ENCODE data around the gene EDEM2. TPM values are rescaled to one million over a fixed set of nuclear protein-coding genes. Genes with fewer than 3 reads are reported as not detected.
"Not testable (repeated sequence)": the region's sequence is repeated elsewhere in the genome, so short reads cannot be mapped to it uniquely, and the experiment has no call there.

The EDEM2 gene
- total RNA-seq, 3 donors from 2014 or later, result 14.0 to 16.9 (median 16.7) TPM

DNA sequence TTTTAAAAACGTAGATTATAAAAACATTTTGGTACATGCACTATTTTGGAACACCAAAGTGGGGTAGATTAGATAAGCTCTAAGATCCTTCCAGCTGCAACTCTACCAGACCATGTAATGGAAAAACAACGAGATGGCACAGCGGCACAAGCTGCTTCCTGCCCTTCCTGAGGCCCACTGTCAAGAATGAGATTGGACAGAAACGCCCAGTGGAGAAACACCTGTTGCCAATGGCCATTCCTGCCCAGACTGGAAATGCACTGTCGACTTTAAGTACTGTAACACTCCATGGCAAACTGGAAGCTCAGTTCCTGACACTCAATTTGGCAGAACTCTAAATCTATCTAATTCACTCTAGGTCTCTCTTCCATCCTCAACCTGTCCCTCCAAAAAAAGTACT is 21.4 kb downstream of the EDEM2 start:
- no peaks in the 10 kb centered on the region for H3K9me3 Mint-ChIP-seq
- no peak overlapping the region for H3K4me3 Mint-ChIP-seq
- H3K27me3 Mint-ChIP-seq (ENCODE audit: low read depth), result no peaks in the 10 kb centered on the region
- no peaks in the 10 kb centered on the region for H3K4me1 Mint-ChIP-seq (ENCODE audit: low read depth)
- DNase-seq, result no peak
- no peak for ATAC-seq
- H3K36me3 Mint-ChIP-seq (ENCODE audit: insufficient read depth), result peaks cover 10% of the 10 kb centered on the region

DNA sequence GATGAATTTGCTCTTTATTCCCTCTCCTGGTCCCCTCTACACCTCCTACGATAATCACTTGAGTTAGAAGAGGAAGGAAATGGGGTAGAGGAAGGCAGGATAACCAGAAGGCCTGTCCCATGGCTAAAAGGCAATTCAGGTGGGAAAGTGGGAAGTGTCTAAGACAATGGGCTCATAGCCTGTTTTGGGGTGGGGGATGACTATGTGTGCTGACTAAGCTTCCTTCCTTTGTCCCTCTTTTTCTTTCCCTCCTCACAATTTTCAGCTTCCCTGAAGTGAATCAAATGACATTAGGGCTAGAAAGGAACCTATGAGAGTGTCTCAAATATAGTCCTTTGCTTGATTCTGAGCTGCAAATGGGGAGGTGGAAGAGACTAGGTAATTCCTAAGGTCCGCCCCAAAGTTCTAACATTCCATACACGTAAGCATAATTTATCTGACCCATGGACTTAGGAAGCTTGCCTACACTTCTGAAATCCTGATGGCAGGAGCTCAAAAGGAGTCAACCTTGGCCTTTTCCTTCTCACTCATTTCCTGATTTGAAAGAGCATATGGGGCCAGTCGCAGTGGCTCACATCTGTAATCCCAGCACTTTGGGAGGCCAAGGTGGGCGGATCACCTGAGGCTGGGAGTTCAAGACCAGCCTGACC is 24.3 kb downstream of the EDEM2 start:
- Mint-ChIP-seq H3K36me3 (ENCODE audit: insufficient read depth) (peaks cover 21% of the 10 kb centered on the region), H3K4me3 (no peak overlapping the region), H3K4me1 (ENCODE audit: low read depth) (no peaks in the 10 kb centered on the region), H3K27me3 (ENCODE audit: low read depth) (no peaks in the 10 kb centered on the region), H3K9me3 (no peaks in the 10 kb centered on the region)
- ATAC-seq (no peak), DNase-seq (no peak)

DNA sequence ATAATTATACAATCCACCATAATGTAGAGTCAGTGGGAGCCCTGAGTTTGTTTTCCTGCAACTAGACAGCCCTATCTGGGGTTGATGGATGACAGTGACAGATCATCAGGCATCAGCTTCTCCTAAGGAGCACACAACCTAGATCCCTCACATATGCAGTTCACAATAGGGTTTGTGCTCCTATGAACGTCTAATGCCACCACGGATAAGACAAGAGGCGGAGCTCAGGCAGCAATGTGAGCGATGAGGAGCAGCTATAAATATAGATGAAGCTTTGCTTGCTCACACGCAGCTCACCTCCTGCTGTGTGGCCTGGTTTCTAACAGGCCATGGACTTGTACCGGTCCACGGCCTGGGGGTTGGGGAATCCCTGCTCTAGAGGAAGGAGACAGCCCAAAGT is 25.9 kb downstream of the EDEM2 start:
- no peaks in the 10 kb centered on the region for H3K4me1 Mint-ChIP-seq (ENCODE audit: low read depth)
- H3K36me3 Mint-ChIP-seq (ENCODE audit: insufficient read depth), result peaks cover 29% of the 10 kb centered on the region
- H3K27me3 Mint-ChIP-seq (ENCODE audit: low read depth), result no peaks in the 10 kb centered on the region
- ATAC-seq (no peak), DNase-seq (no peak)
- no peak overlapping the region for H3K4me3 Mint-ChIP-seq
- no peaks in the 10 kb centered on the region for H3K9me3 Mint-ChIP-seq

DNA sequence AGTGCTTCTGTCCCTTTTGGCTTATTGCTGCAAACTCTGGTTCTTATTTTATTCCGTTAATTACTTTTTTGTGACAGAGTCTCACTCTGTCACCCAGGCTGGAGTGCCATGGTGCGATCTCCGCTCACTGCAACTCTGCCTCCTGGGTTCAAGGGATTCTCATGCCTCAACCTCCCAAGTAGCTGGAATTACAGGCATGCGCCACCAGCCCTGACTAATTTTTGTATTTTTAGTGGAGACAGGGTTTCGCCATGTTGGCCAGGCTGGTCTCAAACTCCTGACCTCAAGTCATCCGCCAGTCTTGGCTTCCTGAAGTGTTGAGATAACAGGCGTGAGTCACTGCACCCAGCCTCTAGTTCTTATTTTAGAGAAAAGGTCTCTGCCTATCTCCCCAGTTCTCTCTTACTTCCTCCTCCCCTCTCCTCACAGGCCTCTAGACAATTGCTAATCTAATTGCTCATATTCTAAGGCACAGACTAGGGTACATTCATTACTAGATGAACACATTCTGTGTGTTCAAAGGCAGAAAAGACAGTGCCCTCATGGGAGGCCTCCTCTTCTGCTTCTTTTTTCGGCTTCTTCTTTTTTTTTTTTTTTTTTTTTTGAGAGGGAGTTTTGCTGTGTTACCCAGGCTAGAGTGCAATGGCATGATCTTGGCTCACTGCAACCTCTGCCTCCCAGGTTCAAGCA is 27.0 kb downstream of the EDEM2 start:
- Mint-ChIP-seq H3K36me3 (ENCODE audit: insufficient read depth) (peaks cover 31% of the 10 kb centered on the region), H3K4me3 (no peak overlapping the region), H3K4me1 (ENCODE audit: low read depth) (no peaks in the 10 kb centered on the region), H3K9me3 (no peaks in the 10 kb centered on the region), H3K27me3 (ENCODE audit: low read depth) (no peaks in the 10 kb centered on the region)
- DNase-seq (no peak), ATAC-seq (peak; percentile 58 to 63)

DNA sequence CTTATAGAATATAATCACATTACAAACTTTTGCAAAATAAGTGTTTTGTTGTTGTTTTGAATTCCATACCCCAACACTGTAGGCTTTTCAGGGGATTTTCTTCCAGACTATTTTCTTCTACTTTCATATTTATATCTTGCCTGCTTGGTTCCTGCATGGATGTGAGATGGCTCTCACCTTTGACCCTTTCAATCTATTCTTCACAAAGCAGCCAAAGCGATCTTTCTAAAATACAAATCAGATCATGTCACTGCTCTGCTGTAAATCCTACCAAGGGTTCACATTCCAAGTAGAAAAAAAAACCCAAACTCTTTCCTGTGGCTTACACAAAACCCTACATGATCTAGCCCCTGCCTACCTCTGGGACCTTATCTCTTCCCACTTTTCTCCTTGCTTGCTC is 29.5 kb downstream of the EDEM2 start:
- H3K36me3 Mint-ChIP-seq (ENCODE audit: insufficient read depth), result peaks cover 31% of the 10 kb centered on the region
- DNase-seq (no peak), ATAC-seq (no peak)
- H3K4me1 Mint-ChIP-seq (ENCODE audit: low read depth), result no peaks in the 10 kb centered on the region
- H3K9me3 Mint-ChIP-seq, result no peaks in the 10 kb centered on the region
- H3K27me3 Mint-ChIP-seq (ENCODE audit: low read depth), result no peaks in the 10 kb centered on the region
- no peak overlapping the region for H3K4me3 Mint-ChIP-seq

DNA sequence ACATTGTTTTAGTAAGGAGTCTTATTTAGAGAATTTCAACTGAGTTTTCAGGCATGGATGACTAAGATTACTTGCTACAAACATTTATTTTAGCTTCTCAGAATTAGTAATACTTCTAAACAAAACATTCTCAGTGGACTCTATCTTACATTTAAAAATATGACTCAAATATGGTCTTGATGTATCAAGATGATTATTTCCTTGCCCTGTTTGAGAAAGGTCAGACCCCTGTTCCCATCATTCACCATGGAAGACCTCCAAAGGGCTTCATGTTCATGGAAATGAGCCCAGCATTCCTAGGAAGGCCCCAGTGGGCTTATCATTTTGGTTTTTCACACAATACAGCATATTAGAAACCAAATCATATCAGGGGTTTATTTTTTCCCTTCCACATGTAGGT is 29.9 kb downstream of the EDEM2 start:
- H3K4me1 Mint-ChIP-seq (ENCODE audit: low read depth), result no peaks in the 10 kb centered on the region
- no peaks in the 10 kb centered on the region for H3K9me3 Mint-ChIP-seq
- no peak overlapping the region for H3K4me3 Mint-ChIP-seq
- DNase-seq (no peak), ATAC-seq (no peak)
- no peaks in the 10 kb centered on the region for H3K27me3 Mint-ChIP-seq (ENCODE audit: low read depth)
- peaks cover 31% of the 10 kb centered on the region for H3K36me3 Mint-ChIP-seq (ENCODE audit: insufficient read depth)

DNA sequence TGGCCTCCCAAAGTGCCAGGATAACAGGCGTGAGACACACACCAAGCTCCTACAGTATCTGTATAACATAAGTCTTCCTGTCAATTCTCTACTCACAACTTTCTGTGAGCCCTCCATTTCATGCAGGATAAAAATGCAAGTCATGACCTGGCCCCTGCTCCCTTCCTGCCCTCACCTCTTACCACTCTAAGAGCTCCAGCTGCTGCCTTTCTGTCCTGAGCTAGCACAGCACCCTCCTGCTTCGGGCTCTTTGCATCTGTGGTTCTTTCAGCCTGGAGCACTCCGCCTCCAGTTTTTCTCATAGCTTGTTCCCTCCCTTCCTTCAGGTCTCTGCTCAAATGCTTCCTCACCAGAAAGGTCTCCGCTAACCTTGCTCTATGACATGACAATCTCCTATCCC is 30.9 kb downstream of the EDEM2 start:
- Mint-ChIP-seq H3K36me3 (ENCODE audit: insufficient read depth) (peaks cover 36% of the 10 kb centered on the region), H3K4me1 (ENCODE audit: low read depth) (no peaks in the 10 kb centered on the region), H3K9me3 (no peaks in the 10 kb centered on the region), H3K4me3 (no peak overlapping the region), H3K27me3 (ENCODE audit: low read depth) (no peaks in the 10 kb centered on the region)
- ATAC-seq (no peak), DNase-seq (no peak)

DNA sequence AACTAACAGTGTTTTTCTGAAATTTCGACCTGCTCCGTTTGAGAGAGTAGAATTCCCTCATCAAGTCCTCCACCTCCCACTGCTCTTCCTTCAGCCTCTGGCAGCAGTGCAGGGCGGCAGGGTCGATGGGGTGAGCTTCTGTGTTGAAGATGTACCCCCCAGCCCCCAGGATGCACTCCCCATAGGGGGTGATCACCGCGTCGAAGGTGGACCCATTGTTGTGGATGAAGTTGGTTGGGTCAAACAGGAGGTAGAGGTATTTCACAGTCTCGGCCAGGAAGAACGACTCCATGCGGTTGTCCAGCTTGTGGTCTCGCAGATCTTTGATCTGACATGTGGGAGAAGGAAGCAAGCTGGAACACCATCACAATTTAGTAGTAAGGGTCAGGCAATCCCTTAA is 31.5 kb downstream of the EDEM2 start:
- no peaks in the 10 kb centered on the region for H3K9me3 Mint-ChIP-seq
- H3K36me3 Mint-ChIP-seq (ENCODE audit: insufficient read depth), result peaks cover 38% of the 10 kb centered on the region
- H3K27me3 Mint-ChIP-seq (ENCODE audit: low read depth), result no peaks in the 10 kb centered on the region
- no peak for DNase-seq
- ATAC-seq, result no peak
- H3K4me3 Mint-ChIP-seq, result no peak overlapping the region
- H3K4me1 Mint-ChIP-seq (ENCODE audit: low read depth), result no peaks in the 10 kb centered on the region

DNA sequence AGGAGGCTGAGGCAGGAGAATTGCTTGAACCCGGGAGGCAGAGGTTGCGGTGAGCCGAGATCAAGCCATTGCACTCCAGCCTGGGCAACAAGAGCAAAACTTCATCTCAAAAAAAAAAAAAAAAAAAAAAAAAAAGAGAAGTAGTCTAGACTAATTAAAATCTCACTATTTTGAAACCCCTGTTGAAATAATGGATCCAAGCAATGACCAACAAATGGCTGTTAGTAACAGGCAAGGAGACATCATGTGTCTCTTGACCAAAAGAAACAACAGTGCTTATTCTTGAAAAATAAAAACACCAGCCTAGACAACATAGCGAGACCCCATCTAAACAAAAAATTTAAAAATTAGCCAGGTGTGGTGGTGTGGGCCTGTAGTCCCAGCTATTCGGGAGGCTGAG is 34.9 kb downstream of the EDEM2 start:
- H3K9me3 Mint-ChIP-seq; H3K4me3 Mint-ChIP-seq; H3K27me3 Mint-ChIP-seq (ENCODE audit: low read depth); DNase-seq; H3K4me1 Mint-ChIP-seq (ENCODE audit: low read depth); ATAC-seq: not testable (repeated sequence)
- peaks cover 26% of the 10 kb centered on the region for H3K36me3 Mint-ChIP-seq (ENCODE audit: insufficient read depth)

DNA sequence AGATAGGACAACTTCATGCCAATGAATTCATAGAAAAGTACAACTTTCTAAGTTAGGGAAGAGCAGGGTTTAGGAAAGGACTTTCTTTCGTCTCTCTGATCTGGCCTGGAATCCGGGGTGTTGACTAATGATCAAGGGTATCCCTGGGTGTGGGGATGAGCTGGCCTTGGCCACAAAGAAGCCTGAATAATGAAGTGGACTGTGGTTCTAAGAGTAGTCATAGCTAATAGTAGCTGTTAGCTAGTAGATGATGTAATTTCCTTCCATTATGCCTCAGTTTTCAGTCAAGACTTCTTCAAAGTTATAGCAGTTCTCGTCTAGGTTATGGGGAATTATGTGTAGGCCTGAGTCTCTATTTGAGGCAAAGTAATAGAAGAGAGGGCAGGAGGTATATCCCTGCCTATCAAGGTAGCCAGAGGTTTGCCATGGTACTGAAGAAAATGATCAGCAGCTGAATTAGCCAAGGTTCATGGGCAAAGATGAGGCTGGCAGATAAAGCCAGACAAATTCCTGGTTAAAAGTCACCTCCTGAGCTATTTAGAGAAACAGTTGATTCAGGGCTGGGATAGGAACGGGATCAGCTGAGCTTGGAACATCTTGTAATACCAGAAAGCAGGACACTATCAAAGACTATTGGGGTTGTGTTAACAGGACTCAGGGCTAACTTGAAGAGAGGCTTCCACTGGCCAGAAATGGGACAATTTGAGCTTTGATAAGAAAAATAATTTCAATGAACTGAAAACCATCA is 35.8 kb downstream of the EDEM2 start:
- Mint-ChIP-seq H3K4me1 (ENCODE audit: low read depth) (no peaks in the 10 kb centered on the region), H3K4me3 (no peak overlapping the region), H3K36me3 (ENCODE audit: insufficient read depth) (peaks cover 22% of the 10 kb centered on the region), H3K27me3 (ENCODE audit: low read depth) (no peaks in the 10 kb centered on the region), H3K9me3 (no peaks in the 10 kb centered on the region)
- ATAC-seq (no peak), DNase-seq (no peak)

DNA sequence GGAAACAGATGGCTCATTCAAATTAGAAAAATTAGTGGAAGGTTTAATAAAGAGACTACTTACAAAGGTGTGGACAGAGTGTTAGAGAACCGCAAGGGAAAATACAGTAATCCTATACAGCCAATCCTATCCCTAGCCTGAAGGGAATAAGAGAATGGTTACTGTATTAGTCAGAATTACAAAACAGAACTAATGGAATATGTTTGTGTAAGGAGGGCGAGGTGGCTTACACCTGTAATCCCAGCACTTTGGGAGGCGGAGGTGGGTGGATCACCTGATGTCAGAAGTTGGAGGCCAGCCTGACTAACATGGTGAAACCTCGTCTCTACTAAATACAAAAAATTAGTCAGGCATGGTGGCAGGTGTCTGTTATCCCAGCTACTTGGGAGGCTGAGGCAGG is 38.2 kb downstream of the EDEM2 start:
- peaks cover 14% of the 10 kb centered on the region for H3K36me3 Mint-ChIP-seq (ENCODE audit: insufficient read depth)
- ATAC-seq, result no peak
- no peaks in the 10 kb centered on the region for H3K27me3 Mint-ChIP-seq (ENCODE audit: low read depth)
- H3K4me3 Mint-ChIP-seq, result no peak overlapping the region
- no peaks in the 10 kb centered on the region for H3K4me1 Mint-ChIP-seq (ENCODE audit: low read depth)
- H3K9me3 Mint-ChIP-seq, result no peaks in the 10 kb centered on the region
- no peak for DNase-seq

DNA sequence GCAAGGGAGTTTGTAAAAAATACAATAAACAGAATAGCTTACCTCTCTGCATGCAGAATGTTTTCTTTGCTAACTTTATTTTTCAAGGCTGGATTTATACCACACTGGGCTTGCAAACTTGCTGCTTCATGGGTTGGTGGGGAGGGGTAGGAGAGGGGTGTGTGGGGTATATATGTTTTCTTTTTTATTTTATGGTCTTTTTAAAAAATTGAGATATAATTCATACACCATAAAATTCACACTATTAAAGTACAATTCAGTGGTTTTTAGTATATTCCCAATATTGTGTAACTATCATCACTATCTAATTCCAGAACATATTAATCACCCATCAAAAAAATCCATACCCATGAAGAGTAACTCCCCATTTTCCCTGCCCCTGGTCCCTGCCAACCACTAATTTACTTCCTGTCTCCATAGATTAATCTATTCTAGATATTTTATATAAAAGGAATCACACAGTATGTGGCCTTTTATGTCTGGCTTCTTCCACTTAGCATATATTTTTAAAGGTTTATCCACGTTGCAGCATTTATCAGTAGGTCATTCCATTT is 40.2 kb downstream of the EDEM2 start:
- Mint-ChIP-seq H3K4me3 (no peak overlapping the region), H3K9me3 (no peaks in the 10 kb centered on the region), H3K27me3 (ENCODE audit: low read depth) (no peaks in the 10 kb centered on the region), H3K4me1 (ENCODE audit: low read depth) (no peaks in the 10 kb centered on the region), H3K36me3 (ENCODE audit: insufficient read depth) (peaks cover 14% of the 10 kb centered on the region)
- DNase-seq, result no peak
- no peak for ATAC-seq

DNA sequence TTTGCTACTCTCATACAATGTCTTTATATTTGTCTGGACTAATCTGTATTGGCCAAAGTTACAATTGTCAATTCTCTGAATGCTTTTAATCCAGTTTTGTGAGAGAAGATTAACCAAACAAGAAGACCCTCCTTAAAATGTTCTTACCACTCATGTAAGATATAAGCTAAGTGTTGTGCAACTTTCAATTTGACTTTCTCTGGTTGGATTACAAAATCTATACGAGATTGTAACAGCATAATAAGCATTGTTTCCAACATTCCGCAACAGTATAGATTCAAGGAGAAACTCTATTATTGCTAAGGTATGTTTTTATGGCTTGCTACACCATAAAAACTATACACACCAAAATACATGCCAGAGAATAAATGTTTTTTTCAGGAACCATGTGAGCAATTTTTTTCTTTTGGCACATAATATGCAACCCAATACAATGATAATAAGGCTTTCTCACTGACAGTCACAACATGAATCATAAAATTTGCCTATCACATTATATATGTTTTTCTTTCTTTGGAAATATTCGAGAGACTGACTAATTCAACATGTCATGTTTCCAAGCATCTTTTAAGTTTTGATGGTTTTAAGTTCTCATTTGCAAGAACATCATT is 42.3 kb downstream of the EDEM2 start:
- H3K36me3 Mint-ChIP-seq (ENCODE audit: insufficient read depth), result peaks cover 3% of the 10 kb centered on the region
- ATAC-seq, result no peak
- DNase-seq, result no peak
- no peaks in the 10 kb centered on the region for H3K9me3 Mint-ChIP-seq
- H3K27me3 Mint-ChIP-seq (ENCODE audit: low read depth), result peaks cover 7% of the 10 kb centered on the region
- H3K4me1 Mint-ChIP-seq (ENCODE audit: low read depth), result no peaks in the 10 kb centered on the region
- H3K4me3 Mint-ChIP-seq, result no peak overlapping the region

DNA sequence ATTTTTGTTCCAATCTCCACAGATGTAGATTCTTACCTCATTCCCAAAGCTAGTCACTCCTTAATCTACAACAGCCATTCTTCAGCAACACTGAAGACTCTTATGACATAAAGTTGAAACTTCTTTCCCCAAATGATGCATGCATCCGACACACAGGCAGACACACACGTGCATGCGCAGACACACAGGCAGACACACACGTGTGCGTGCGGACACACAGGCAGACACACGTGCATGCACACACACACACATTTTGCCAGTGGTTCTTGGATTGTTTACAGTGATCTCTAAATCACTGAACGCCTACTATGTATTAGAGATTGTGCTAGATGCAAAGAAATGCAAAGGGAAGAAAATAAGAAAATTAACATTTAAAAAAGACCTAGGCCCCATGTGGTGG is 45.5 kb downstream of the EDEM2 start:
- no peaks in the 10 kb centered on the region for H3K4me1 Mint-ChIP-seq (ENCODE audit: low read depth)
- H3K9me3 Mint-ChIP-seq, result no peaks in the 10 kb centered on the region
- H3K4me3 Mint-ChIP-seq, result no peak overlapping the region
- H3K27me3 Mint-ChIP-seq (ENCODE audit: low read depth), result peaks cover 12% of the 10 kb centered on the region
- no peak for DNase-seq
- ATAC-seq, result no peak
- no peaks in the 10 kb centered on the region for H3K36me3 Mint-ChIP-seq (ENCODE audit: insufficient read depth)
